ENCODE data around the gene XIST.
"Not testable (repeated sequence)": the region's sequence is repeated elsewhere in the genome, so short reads cannot be mapped to it uniquely, and the experiment has no call there.

XIST gene

GRCh38 chrX:73827406-73827805 is 25.1 kb downstream of the XIST start:
- no peaks in the 10 kb centered on the region for H3K27me3 ChIP-seq (ENCODE audit: control insufficient read depth in 1 of 2, insufficient read depth in 2 of 2, low read length in 2 of 2)
- no peak overlapping the region for H3K4me3 ChIP-seq (ENCODE audit: low read length in 2 of 2)
- H3K9me3 ChIP-seq (ENCODE audit: control insufficient read depth in 2 of 2, low read length in 2 of 2), result no peaks in the 10 kb centered on the region
- H3K27ac ChIP-seq (ENCODE audit: low read length), result no peak overlapping the region
- H3K36me3 ChIP-seq (ENCODE audit: control insufficient read depth in 2 of 2, insufficient read depth in 2 of 2, low read length in 2 of 2), result peaks cover 0 to 9% of the 10 kb centered on the region in 2 donors
- no peaks in the 10 kb centered on the region for H3K4me1 ChIP-seq (ENCODE audit: control insufficient read depth, insufficient read depth, low read length)
- H3K9ac ChIP-seq (ENCODE audit: low read length in 2 of 2), result no peak overlapping the region

- Histone ChIP-seq H3K9me3 (ENCODE audit: control insufficient read depth in 2 of 2, low read length in 2 of 2) (no peaks in the 10 kb centered on the region), H3K4me1 (ENCODE audit: control insufficient read depth, insufficient read depth, low read length) (no peaks in the 10 kb centered on the region), H3K9ac (ENCODE audit: low read length in 2 of 2) (no peak overlapping the region), H3K4me3 (ENCODE audit: low read length in 2 of 2) (no peak overlapping the region), H3K27me3 (ENCODE audit: control insufficient read depth in 1 of 2, insufficient read depth in 2 of 2, low read length in 2 of 2) (no peaks in the 10 kb centered on the region), H3K36me3 (ENCODE audit: control insufficient read depth in 2 of 2, insufficient read depth in 2 of 2, low read length in 2 of 2) (peaks cover 0 to 9% of the 10 kb centered on the region in 2 donors), H3K27ac (ENCODE audit: low read length) (no peak overlapping the region)
These were observed 25.5 kb downstream of the XIST start for GRCh38 chrX:73826996-73827395.

GRCh38 chrX:73825569-73825968 is 26.9 kb downstream of the XIST start:
- Histone ChIP-seq H3K9ac (ENCODE audit: low read length in 2 of 2) (no peak overlapping the region), H3K27me3 (ENCODE audit: control insufficient read depth in 1 of 2, insufficient read depth in 2 of 2, low read length in 2 of 2) (no peaks in the 10 kb centered on the region), H3K27ac (ENCODE audit: low read length) (no peak overlapping the region), H3K4me3 (ENCODE audit: low read length in 2 of 2) (no peak overlapping the region), H3K9me3 (ENCODE audit: control insufficient read depth in 2 of 2, low read length in 2 of 2) (no peaks in the 10 kb centered on the region), H3K36me3 (ENCODE audit: control insufficient read depth in 2 of 2, insufficient read depth in 2 of 2, low read length in 2 of 2) (peaks cover 0 to 5% of the 10 kb centered on the region in 2 donors), H3K4me1 (ENCODE audit: control insufficient read depth, insufficient read depth, low read length) (no peaks in the 10 kb centered on the region)

GRCh38 chrX:73823473-73824004 is 29.0 kb downstream of the XIST start:
- Histone ChIP-seq H3K9ac (ENCODE audit: low read length in 2 of 2) (no peak overlapping the region), H3K27ac (ENCODE audit: low read length) (no peak overlapping the region), H3K27me3 (ENCODE audit: control insufficient read depth in 1 of 2, insufficient read depth in 2 of 2, low read length in 2 of 2) (no peaks in the 10 kb centered on the region), H3K9me3 (ENCODE audit: control insufficient read depth in 2 of 2, low read length in 2 of 2) (no peaks in the 10 kb centered on the region), H3K36me3 (ENCODE audit: control insufficient read depth in 2 of 2, insufficient read depth in 2 of 2, low read length in 2 of 2) (peaks cover 0 to 5% of the 10 kb centered on the region in 2 donors), H3K4me3 (ENCODE audit: low read length in 2 of 2) (no peak overlapping the region), H3K4me1 (ENCODE audit: control insufficient read depth, insufficient read depth, low read length) (no peaks in the 10 kb centered on the region)

GRCh38 chrX:73822775-73823174 is 29.7 kb downstream of the XIST start:
- Histone ChIP-seq H3K4me1 (ENCODE audit: control insufficient read depth, insufficient read depth, low read length) (no peaks in the 10 kb centered on the region), H3K9ac (ENCODE audit: low read length in 2 of 2) (no peak overlapping the region), H3K27ac (ENCODE audit: low read length) (no peak overlapping the region), H3K9me3 (ENCODE audit: control insufficient read depth in 2 of 2, low read length in 2 of 2) (no peaks in the 10 kb centered on the region), H3K27me3 (ENCODE audit: control insufficient read depth in 1 of 2, insufficient read depth in 2 of 2, low read length in 2 of 2) (no peaks in the 10 kb centered on the region), H3K4me3 (ENCODE audit: low read length in 2 of 2) (no peak overlapping the region), H3K36me3 (ENCODE audit: control insufficient read depth in 2 of 2, insufficient read depth in 2 of 2, low read length in 2 of 2) (peaks cover 0 to 5% of the 10 kb centered on the region in 2 donors)

- Histone ChIP-seq H3K36me3 (ENCODE audit: control insufficient read depth in 2 of 2, insufficient read depth in 2 of 2, low read length in 2 of 2) (peaks cover 0 to 3% of the 10 kb centered on the region in 2 donors), H3K4me1 (ENCODE audit: control insufficient read depth, insufficient read depth, low read length) (no peaks in the 10 kb centered on the region), H3K4me3 (ENCODE audit: low read length in 2 of 2) (no peak overlapping the region), H3K27me3 (ENCODE audit: control insufficient read depth in 1 of 2, insufficient read depth in 2 of 2, low read length in 2 of 2) (no peaks in the 10 kb centered on the region), H3K9me3 (ENCODE audit: control insufficient read depth in 2 of 2, low read length in 2 of 2) (no peaks in the 10 kb centered on the region), H3K27ac (ENCODE audit: low read length) (no peak overlapping the region), H3K9ac (ENCODE audit: low read length in 2 of 2) (no peak overlapping the region)
These were observed 30.5 kb downstream of the XIST start for GRCh38 chrX:73821921-73822559.

- H3K9ac ChIP-seq (ENCODE audit: low read length in 2 of 2); H3K27ac ChIP-seq (ENCODE audit: low read length); H3K4me3 ChIP-seq (ENCODE audit: low read length in 2 of 2); H3K4me1 ChIP-seq (ENCODE audit: control insufficient read depth, insufficient read depth, low read length); H3K27me3 ChIP-seq (ENCODE audit: control insufficient read depth in 1 of 2, insufficient read depth in 2 of 2, low read length in 2 of 2); H3K36me3 ChIP-seq (ENCODE audit: control insufficient read depth in 2 of 2, insufficient read depth in 2 of 2, low read length in 2 of 2); H3K9me3 ChIP-seq (ENCODE audit: control insufficient read depth in 2 of 2, low read length in 2 of 2): not testable (repeated sequence)
These were observed 32.5 kb downstream of the XIST start for GRCh38 chrX:73819864-73820558.

GRCh38 chrX:73818200-73819116 is 34.1 kb downstream of the XIST start:
- no peaks in the 10 kb centered on the region for H3K9me3 ChIP-seq (ENCODE audit: control insufficient read depth in 2 of 2, low read length in 2 of 2)
- H3K9ac ChIP-seq (ENCODE audit: low read length in 2 of 2), result no peak overlapping the region

GRCh38 chrX:73817393-73818199 is 34.9 kb downstream of the XIST start:
- Histone ChIP-seq H3K9ac (ENCODE audit: low read length in 2 of 2) (no peak overlapping the region), H3K4me1 (ENCODE audit: control insufficient read depth, insufficient read depth, low read length) (no peaks in the 10 kb centered on the region), H3K27ac (ENCODE audit: low read length) (no peak overlapping the region), H3K9me3 (ENCODE audit: control insufficient read depth in 2 of 2, low read length in 2 of 2) (no peaks in the 10 kb centered on the region), H3K27me3 (ENCODE audit: control insufficient read depth in 1 of 2, insufficient read depth in 2 of 2, low read length in 2 of 2) (no peaks in the 10 kb centered on the region), H3K36me3 (ENCODE audit: control insufficient read depth in 2 of 2, insufficient read depth in 2 of 2, low read length in 2 of 2) (no peaks in the 10 kb centered on the region), H3K4me3 (ENCODE audit: low read length in 2 of 2) (no peak overlapping the region)

More at GRCh38 chrX:73818200-73819116, 34.1 kb downstream of the XIST start:
- Histone ChIP-seq H3K4me3 (ENCODE audit: low read length in 2 of 2) (no peak overlapping the region), H3K27me3 (ENCODE audit: control insufficient read depth in 1 of 2, insufficient read depth in 2 of 2, low read length in 2 of 2) (no peaks in the 10 kb centered on the region), H3K27ac (ENCODE audit: low read length) (no peak overlapping the region), H3K4me1 (ENCODE audit: control insufficient read depth, insufficient read depth, low read length) (no peaks in the 10 kb centered on the region), H3K36me3 (ENCODE audit: control insufficient read depth in 2 of 2, insufficient read depth in 2 of 2, low read length in 2 of 2) (no peaks in the 10 kb centered on the region)

- no peak overlapping the region for H3K4me3 ChIP-seq (ENCODE audit: low read length in 2 of 2)
- no peak overlapping the region for H3K9ac ChIP-seq (ENCODE audit: low read length in 2 of 2)
- H3K9me3 ChIP-seq (ENCODE audit: control insufficient read depth in 2 of 2, low read length in 2 of 2), result no peaks in the 10 kb centered on the region
- H3K27ac ChIP-seq (ENCODE audit: low read length), result no peak overlapping the region
- H3K4me1 ChIP-seq (ENCODE audit: control insufficient read depth, insufficient read depth, low read length), result no peaks in the 10 kb centered on the region
- no peaks in the 10 kb centered on the region for H3K36me3 ChIP-seq (ENCODE audit: control insufficient read depth in 2 of 2, insufficient read depth in 2 of 2, low read length in 2 of 2)
- no peaks in the 10 kb centered on the region for H3K27me3 ChIP-seq (ENCODE audit: control insufficient read depth in 1 of 2, insufficient read depth in 2 of 2, low read length in 2 of 2)
These were observed 40.3 kb downstream of the XIST start for GRCh38 chrX:73812256-73812655.
